Stimulated activated CD4-positive, alpha-beta T cell treated with anti-CD3 and anti-CD28 coated beads, TNF-alpha, amount 100 ng/mL, for 4 hours (primary cell): ENCODE data around the gene PYGO2.
"Not testable (repeated sequence)": the region's sequence is repeated elsewhere in the genome, so short reads cannot be mapped to it uniquely, and the experiment has no call there.

ENCODE experiments used
- DNase-seq, 3 experiments: peaks; one replicate each; pipeline ENCODE4 v3.0.0-alpha.2; 2020; ENCODE audit warnings: low read depth in 3 of 3

The PYGO2 gene

DNA sequence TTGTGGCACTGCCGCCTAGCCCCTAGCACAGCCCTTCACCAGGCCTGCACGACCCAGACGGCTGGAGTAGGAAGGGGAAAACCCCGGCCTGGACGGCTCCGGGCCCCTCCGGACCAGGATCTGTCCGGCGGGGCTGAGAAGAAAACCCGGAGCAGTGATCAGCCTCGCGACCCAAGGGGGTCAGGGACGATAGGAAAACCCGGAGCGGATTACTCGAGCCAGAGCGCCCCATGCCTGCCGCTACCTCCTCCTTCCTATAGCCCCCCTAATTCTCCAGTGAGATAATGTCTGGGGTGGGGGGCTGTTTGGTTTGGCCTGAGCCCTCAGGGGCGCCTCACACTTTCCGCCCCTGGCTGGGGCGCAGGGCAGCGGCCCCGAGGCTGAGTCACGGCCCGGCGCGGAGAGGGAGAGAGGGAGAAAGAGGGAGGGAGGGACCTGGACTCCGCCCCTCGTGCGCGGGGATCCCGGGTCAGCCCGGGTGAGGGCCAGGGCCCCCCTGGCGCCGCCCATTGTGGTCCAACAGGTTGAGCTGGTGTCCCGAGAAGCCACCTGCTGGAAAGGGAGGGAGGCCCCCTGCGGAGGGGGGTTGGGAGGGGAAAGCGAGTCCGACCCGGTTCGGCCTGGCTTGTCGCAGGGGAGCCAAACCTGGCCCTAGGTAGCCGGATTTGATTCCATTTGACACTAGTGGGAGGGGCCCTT is 39.3 kb upstream of the PYGO2 start:
- peak in 2 of 3 experiments; percentile 58 to 69 for DNase-seq

DNA sequence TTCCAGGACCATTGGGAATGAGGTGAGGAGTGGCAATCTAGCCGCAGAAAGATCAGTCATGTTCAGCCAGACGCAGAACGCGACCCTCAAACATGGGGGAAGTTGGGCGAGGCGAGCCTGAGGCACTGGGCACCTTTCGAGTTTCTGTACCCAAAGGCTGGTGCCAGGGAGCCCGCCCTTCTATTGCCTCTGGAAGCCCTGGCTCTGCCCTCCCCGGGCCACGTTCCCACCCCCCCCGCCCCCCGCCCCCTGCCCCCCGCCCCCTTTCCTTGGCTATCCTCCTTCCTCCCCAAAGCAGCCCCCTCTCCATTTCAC is 38.8 kb upstream of the PYGO2 start:
- DNase-seq = no peak

DNA sequence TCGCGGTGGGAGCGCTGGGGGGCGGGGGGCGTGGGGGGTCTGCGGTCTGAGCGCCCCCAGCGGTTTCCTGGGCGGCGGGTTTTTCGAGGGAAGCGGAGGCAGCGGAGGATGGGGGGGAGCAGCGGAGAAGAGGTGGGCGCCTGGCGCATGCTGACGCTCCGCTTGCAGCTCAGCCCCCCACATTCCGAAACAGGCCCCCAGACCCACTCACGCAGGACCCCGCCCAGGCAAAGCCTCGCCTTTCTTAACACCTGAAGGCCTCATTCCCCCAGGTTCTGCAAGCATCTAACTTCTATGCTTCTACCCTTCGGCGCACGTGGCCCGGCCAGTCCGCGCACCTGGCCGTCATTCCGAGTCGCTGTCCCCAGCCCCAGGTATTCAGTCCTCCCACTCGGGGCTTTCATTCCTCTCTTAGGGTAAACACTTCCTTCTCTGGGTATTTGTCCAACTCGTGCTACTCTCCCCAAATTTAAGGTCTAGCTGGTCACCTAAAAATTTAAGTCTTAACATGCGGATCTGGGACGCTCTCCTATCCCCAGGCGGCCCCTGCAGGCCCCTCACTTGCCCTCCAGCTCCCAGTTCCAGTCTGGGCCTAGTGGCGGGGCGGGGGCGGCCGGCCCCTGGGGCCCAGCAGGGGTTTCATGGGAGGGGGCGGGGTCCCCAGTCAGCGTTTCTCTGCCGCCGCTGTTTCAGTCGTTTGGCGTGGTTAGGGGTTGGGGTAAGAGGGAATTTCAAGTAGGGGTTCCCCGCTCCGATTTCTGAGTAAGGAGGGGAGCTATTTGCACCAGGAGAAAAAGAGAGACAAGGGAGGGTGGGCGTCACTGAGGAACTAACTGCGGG is 38.2 kb upstream of the PYGO2 start:
- DNase-seq = no peak

DNA sequence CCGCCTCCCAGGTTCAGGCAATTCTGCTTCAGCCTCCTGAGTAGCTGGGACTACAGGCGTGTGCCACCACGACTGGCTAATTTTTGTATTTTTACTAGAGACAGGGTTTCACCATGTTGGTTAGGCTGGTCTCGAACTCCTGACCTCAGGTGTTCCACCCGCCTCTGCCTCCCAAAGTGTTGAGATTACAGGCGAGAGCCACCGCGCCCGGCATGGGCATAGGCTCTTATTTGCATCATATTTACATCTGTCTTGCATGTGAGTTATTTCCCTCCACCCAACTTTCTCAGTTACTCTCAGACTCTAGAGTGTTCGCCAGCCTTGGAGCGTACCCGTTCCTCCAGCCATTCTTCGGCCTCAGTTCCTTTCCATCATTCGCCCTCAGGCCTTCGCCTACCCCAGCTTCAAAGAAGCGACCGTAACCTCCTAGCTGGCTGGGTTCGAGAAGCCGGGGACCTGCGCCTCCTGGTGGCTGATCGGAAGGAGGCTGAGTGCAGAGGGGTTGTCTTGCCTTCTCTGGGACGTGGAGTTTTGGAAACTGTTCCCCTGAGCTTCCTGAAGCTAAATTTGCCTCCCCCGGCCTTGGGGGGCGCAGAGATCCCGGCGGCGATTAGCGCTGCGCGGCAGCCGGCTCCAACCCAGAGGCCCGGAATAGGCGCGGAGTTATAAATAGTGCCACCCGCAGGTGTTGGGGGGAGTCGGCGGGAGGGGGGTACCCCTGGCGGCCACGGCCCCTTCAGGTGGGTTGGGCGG is 37.4 kb upstream of the PYGO2 start:
- DNase-seq = no peak

DNA sequence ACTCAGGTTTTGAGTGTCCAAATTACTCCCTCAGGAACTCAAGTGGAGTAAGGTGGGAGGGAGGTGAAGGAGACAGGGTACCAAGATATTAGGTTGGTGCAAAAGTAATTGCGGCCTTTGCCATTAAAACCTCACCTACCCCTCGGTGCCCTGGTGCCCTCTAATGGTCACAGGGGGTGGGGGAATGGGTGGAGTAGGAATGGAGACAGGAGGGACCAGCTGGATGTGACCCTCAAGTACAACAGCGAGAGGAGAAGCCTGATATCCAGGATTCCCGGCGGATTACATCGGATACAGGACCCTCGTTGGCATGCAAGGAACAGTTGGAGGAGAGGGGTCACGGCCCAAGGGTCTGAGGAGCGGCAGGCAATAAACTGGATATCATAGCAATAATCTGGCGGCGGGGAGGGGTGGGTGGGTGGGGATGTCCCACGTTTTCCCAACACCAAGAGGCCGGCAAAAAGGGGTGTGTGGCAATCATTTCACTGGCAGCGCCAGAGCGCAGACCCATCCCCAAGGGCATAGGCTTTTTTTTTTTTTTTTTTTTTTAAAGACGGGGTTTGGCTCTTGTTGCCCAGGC is 36.7 kb upstream of the PYGO2 start:
- DNase-seq = no peak

DNA sequence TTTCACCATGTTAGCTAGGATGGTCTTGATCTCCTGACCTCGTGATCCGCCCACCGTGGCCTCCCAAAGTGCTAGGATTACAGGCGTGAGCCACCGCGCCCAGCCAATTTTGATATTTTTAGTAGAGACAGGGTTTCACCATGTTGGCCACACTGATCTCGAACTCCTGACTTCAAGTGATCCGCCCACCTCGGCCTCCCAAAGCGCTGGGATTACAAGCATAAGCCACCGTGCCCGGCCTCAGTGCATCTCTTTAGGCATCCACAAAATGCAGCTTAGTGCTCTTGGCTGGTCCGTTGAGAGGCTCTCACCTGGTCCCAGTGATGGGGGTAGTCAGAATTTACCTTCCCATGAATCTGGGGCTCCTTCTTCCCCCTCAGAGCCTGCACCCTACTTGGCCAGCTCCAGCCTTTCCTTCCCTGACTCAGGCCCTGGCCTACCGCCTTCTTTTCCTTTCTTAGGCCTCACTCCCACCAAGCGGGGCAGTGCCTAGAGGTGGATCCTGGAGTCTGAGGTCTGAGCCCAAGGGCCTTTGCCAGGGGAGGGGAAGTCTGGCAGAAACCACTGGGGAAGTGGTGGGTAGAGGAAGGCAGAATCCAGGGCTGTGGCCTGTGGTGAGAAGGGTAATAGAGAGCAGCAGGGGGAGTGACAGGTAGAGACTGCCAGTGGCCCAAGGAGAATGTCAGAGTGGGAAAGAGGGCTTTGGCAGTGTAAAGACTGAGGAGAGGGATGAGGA is 35.6 kb upstream of the PYGO2 start:
- no peak for DNase-seq

DNA sequence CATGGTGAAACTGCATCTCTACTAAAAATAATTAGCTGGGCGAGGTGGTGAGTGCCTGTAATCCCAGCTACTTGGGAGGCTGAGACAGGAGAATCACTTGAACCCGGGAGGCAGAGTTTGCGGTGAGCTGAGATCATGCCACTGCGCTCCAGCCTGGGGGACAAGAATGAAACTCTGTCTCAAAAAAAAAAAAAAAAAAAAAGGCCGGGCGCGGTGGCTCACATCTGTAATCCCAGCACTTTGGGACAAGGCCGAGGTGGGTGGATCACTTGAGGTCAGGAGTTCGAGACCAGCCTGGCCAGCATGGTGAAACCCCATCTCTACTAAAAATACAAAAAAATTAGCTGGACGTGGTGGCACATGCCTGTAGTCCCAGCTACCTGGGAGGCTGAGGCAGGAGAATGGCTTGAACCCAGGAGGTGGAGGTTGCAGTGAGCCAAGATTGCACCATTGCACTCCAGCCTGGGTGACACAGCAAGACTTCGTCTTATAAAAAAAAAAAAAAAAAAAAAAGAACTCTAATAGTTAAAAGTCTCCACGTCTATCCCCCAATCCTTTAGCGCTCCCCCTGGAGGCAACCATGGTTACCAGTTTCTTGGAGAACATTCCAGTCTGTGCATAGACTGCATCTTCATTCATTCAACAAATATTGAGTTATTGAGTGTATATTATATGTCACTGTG is 33.9 kb upstream of the PYGO2 start:
- not testable (repeated sequence) for DNase-seq

DNA sequence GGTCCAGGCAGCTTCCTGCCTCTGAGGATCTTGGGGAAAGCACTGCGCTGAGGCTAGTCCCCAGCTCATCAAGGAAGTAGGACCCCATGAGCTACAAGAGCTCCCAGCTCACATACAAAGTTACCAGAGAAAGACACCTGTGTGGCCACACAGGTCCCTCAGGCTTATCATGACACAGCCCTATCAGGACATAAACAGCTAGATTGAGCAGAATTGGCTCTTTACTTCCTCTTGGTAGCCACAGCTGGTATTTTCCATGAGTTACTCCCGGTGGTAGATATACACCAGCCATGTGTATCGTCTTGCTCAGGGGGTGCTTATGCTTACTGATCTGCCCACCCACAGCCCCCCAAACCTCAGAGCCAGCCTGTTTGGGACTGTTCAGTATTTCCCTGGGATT is 33.0 kb upstream of the PYGO2 start:
- no peak for DNase-seq

DNA sequence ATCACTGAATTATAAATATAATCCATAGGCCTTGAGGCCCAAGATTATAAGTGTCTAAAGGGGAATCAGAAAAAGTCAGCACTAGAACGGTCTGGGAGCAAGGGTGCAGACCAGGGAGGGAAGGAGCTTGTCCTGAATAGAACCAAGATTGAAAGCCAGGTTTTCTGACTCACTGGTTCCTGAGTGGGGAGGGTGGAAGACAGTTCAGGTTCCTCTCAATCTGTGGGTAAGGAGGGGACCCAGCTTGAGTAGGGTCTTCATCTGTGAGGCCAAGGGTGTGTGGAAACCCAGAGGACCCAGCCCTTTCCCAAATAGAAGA is 32.6 kb upstream of the PYGO2 start:
- no peak for DNase-seq

DNA sequence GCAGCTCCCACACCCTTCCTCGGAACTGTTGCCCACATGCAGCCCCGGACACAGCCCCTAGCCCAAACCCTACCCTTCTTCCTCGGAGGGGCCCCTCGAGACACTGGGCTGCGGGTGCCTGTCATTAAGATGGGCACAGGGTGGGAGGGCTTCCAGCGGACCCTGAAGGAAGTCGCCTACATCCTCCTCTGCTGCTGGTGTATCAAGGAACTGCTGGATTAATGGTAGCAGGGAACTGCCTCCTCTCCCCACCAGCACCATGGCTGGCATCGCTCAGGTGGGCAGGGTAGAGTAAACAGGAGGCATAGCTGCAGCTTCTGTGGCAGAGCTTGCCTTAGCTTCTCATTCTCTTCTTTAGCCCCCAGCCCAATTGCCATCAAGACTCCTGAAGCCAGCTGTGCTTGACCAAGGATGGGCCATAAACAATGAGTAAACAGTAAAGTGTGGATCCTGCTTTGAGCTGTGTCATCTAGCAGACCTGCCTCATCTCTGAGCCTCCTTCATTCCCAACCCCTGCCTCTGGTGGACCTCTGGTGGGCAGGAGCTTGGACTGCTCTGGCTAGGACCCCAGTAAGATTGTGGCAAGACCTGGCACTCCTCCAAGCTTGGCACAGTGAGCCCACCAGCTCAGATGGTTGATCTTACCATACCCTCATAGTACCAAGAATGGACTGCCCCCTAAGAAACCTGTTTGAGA is 32.1 kb upstream of the PYGO2 start, which contains the start of gene LENEP:
Gene LENEP (plus strand): TSS at position 15 of the 697 bp plus-strand sequence. CDS start 22 bp downstream, at position 37.
- DNase-seq = no peak

DNA sequence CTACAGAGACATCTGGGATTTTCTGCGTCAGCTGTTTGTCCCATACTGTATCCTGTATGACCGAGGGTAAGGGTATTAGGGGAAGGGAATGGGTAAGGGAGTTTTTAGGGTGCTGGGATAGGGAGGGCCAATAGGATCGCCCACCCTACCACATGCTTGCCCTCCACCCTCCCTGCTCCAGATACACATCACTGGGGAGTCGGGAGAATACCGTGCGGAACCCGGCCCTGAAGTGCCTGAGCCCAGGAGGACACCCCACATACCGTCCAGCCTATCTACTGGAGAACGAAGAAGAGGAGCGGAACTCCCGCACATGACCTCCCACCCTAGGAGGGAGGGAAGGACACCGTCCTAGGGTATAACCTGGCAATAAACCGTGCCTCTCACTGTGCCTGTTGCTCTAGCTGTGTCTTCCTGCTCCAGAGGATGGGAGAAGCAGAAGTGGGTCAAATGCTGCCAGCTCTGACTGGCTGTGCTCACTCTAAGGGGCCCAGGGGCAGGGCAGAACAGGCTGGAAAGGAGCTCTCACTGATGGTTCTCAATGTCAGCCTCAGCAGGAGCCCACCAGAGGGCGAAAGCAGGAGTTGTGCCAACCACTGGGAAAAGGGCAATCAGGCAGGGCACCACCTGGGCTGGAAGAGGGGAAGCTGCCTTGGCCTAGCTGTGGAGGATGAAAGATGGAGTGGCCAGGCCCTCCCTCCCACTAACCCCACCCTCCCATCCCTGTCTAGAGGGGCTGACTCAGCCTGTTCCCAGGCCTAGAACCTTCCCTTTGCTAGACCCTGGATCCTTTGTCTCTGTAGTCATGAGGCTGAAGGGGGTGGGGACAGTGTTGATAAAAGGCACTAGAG is 31.4 kb upstream of the PYGO2 start:
- DNase-seq = no peak

DNA sequence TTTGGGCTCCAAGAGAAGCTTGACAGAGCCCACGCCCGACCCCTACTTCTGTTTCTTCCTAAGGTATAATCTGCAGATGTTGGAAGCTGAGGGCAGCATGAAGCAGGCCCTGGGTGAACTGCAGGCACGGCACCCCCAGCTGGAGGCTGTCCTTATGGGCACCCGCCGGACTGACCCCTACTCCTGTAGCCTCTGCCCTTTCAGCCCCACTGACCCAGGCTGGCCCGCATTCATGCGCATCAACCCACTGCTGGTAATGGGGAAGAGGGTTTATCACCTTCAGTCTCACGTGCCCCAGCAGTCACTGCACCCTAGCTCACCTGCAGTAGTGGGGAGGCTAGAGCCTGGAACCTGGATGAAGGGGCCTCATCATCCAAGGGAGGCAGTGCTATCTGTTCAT is 28.7 kb upstream of the PYGO2 start:
- DNase-seq = no peak

DNA sequence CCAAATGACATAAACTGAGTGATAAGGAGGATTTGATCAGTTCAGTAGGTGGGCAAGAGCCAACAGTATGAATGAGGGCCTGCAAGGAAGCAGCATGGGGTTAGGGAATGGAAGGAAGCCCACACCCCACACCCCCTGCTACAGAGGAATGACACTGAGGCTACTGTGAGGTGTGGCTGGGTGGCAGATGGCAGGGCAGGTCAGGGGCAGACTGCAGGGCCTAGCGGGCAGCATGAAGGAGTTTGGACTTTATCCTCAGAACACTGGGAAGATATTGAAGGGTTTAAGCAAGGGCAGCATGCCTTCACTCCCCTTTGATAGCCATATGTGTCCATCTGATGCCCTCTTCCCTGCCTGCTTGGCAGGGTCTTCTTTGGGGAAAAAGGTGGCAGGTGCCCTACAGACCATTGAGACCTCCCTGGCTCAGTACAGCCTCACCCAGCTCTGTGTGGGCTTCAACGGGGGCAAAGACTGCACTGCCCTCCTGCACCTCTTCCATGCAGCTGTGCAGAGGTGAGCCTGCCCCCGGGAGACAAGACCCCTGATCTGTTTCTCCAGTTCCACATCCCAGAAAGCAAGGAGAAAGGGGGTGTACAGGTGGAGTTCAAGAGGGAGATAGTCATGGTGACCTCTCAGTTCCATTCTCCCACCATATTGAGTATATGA is 27.7 kb upstream of the PYGO2 start:
- DNase-seq = no peak

DNA sequence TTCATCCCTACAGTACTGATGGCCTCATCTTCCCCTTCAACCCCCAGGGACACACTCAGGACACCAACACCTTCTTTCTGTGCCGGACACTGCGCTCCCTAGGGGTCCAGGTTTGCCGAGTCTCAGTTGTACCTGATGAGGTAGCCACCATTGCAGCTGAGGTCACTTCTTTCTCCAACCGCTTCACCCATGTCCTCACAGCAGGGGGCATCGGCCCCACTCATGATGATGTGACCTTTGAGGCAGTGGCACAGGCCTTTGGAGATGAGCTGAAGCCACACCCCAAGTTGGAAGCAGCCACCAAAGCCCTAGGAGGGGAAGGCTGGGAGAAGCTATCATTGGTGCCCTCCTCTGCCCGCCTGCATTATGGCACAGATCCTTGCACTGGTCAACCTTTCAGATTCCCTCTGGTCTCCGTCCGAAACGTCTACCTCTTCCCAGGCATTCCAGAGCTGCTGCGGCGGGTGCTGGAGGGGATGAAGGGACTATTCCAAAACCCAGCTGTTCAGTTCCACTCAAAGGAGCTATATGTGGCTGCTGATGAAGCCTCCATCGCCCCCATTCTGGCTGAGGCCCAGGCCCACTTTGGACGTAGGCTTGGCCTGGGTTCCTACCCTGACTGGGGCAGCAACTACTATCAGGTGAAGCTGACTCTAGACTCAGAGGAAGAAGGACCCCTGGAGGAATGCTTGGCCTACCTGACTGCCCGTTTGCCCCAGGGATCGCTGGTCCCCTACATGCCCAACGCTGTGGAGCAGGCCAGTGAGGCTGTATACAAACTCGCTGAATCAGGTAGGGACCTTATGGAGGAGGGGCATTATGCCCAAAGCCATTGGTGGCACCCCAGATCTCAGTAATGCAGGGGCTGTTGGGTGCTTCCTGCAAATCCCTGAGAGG is 26.7 kb upstream of the PYGO2 start:
- DNase-seq = no peak

DNA sequence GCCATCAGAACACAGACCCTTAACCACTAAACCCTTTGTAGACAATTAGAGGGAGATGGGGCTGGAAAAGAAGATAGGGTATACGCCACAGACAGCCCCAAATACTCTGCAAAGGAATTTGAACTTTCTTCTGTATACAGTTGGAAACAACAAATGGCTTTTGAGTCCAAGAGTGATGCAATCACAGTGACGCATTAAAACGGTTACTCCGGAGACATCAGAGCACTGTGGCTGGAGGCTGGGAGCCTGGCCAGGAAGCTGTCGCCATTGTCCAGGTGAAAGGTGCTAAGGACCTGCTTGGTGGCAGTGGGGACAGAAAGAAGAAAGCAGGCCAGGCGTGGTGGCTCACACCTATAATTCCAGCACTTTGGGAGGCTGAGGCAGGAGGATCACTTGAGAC is 25.7 kb upstream of the PYGO2 start:
- no peak for DNase-seq

DNA sequence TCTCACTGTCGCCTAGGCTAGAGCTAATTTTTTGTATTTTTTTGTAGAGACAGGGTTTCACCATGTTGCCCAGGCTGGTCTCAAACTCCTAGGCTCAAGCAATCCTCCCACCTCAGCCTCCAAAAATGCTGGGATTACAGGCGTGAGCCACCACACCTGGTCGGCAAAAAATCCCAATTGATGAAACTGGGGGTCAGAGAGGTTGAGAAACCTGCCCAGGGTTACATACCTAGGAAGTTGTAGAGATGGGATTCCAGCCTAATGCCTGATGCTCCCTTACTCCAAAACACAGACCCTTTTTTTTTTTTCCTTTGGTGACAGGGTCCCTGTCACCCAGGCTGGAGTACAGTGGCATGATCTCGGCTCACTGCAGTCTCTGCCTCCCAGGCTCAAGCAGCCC is 25.2 kb upstream of the PYGO2 start:
- DNase-seq = not testable (repeated sequence)

DNA sequence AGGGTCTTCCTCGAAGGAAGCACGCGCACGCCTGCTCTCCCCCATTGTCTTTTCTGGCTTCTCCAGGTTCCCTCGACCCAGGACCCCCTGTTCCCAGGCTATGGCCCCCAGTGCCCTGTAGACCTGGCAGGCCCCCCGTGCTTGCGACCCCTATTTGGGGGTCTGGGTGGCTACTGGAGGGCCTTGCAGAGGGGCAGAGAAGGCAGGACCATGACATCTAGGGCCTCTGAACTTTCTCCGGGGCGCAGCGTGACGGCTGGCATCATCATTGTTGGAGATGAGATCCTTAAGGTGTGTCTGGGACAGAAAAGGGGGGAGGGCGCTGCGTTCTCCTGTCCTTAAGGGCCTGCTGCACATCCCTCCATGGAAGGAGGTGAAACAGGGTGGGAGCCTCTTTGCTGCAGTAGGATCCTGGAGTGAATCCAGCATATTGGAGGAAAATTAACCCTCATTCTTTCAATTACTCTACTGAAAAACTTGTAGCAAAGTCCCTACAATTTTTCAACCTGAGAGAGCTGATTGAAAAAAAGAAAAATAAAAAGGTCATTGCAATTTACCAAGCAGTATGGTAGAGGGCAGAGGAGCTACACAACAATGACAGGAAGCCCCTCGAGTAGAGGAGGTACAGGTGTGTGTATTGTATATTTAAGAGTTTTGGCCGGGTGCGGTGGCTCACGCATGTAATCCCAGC is 22.3 kb upstream of the PYGO2 start:
- DNase-seq = no peak
